Stimulated activated CD8-positive, alpha-beta memory T cell treated with anti-CD3 and anti-CD28 coated beads, Interleukin-7, amount 100 ng/mL, for 48 hours (primary cell): Measurements from ENCODE around the gene HSPG2.

Experiments used
- DNase-seq, 2 donors: peaks; one replicate each; pipeline ENCODE4 v3.0.0-alpha.2; 2020; ENCODE audit warnings: low read depth in 1 of 2; ENCODE audit errors: extremely low read depth in 1 of 2

HSPG2 gene

DNA sequence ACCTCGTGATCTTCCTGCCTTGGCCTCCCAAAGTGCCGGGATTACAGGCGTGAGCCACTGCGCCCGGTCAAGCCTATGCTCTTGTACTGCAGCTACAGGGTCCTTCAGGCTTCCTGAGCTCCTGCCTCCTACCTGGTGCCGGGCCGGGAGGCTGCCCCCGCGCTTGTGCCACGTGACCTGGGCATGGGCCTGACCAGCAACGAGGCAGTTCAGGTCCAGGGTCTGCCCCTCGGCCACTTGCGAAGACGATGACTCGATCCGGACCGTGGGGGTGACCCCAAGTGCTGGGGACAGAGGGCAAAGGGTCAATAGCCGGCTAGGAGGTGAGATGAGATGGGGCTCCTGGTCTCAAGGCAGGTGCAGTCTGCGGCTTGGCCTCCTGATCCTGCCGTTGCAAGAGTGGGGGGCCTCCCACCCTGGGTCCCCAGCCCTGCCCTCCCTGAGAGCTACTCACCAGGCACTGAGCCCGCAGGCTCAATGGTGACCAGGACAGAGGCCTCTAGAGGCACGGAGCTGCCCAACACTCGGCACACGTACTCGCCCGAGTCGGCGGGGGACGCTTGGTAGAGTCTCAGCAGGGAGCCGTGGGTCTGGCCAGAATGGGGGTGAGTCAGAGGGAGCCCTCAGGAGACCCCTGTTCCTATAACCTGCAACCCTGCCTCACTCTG is 87.1 kb downstream of the HSPG2 start:
- DNase-seq, result no peak

GRCh38 chr1:21848524-21849174 is 88.5 kb downstream of the HSPG2 start:
- DNase-seq, result no peak

GRCh38 chr1:21847223-21848205 is 89.6 kb downstream of the HSPG2 start:
- no peak for DNase-seq

GRCh38 chr1:21845646-21846641 is 91.2 kb downstream of the HSPG2 start:
- DNase-seq, result no peak

DNA sequence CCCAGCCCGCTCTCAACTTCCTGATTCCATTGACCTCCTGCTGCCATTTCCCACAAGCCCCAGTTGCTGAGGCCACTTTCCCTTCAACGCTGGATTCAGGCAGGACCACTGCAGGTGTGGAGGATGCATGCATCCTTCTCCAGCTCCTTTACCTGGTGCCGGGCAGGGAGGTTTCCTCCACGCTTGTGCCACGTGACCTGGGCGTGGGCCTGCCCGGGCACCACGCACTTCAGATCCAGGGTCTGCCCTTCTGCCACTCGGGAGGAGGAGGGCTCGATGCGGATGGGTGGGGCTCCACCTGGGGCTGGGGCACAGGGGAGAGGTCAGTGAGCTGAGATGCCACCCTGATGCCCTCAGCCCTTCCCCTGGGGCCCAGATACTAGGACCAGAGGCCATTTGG is 93.1 kb downstream of the HSPG2 start:
- no peak for DNase-seq

DNA sequence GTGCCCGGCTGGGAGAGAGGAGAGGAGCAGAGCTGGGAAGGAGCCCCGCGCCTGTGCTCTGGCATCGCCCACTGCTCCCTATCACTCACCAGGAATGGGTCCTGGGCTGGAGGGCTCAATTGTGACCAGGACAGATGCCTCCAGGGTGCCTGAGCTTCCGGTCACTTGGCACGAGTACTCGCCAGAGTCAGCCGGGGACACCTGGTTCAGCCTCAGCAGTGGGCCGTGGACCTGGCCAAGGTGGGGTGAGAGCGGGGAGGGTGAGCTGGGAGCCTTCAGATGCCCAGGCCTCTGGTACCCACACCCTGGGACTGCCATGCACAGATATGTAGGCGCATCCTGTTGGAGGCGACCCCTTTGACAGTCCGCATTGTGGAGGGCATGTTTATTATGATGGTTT is 93.9 kb downstream of the HSPG2 start:
- no peak for DNase-seq

- no peak for DNase-seq
These were observed 94.4 kb downstream of the HSPG2 start for GRCh38 chr1:21842606-21843162.

GRCh38 chr1:21841852-21842466 is 95.2 kb downstream of the HSPG2 start:
- DNase-seq, result no peak

GRCh38 chr1:21840981-21841380 is 96.1 kb downstream of the HSPG2 start:
- no peak for DNase-seq

DNA sequence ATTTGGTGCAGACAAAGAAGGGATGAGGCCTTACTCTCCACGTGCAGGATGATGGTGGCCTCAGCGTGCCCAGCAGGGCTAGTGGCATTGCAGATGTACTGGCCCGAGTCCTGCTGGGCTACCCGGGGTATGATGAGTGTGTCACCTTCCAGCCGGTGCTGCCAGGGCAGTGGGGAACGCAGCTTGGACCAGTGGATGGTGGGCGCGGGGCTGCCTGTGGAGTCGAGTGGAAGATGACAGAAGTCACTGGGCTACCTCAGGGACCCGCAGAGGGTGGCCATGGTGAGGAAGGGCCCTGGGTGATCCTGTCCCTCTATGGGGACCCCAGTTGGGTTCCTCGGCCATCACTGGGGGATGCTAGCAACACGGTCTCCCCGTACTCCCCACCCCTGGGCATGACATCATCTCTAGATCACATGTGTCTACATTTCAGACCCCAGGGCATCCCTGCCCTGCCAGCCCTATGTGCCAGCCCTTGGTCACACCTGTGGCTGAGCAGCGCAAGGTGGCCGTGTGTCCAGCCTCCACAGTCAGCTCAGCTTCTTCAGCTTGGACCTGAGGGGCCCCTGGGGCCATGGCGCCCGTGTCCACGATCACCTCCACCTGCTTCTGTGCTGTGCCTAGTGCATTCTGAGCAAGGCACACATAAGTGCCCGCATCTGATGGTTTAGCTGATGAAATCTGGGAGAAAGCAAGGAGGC is 97.6 kb downstream of the HSPG2 start:
- DNase-seq, result no peak

- no peak for DNase-seq
These were observed 98.6 kb downstream of the HSPG2 start for GRCh38 chr1:21838359-21839157.

DNA sequence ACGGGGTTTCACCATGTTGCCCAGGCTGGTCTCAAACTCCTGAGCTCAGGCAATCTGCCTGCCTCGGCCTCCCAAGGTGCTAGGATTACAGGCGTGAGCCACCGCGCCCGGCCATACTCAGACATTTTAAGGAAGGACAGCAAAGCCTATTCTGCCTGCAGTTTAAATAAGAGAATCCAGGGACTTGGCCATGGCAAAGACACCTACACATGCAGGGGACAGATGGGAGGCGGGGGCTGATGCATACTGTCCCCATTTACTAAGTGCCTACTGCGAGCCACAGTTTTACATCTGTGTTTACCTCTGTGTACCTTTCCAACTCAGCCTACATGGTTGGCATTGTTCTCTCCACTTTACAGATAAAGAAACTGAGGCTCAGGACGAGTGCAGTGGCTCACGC is 99.6 kb downstream of the HSPG2 start:
- no peak for DNase-seq

DNA sequence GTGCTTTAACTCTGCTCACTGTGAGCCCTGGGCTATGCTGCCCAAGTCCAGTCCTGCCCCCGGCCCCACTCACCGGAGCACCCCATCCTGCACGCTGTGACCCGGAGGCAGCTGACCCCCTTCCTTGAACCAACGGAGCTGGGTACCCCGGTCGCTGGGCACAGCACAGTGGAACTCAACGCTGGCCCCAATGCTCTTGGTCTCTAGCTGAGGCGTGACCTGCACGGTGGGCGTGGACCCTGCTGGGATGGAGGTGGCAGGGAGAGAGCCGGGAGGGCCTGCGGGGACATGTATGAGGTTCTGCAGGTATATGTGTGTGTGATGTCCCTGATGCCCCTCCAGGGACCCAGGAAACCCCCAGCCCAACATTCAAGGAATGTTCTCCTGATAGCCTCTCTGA is 100.4 kb downstream of the HSPG2 start:
- DNase-seq, result no peak

DNA sequence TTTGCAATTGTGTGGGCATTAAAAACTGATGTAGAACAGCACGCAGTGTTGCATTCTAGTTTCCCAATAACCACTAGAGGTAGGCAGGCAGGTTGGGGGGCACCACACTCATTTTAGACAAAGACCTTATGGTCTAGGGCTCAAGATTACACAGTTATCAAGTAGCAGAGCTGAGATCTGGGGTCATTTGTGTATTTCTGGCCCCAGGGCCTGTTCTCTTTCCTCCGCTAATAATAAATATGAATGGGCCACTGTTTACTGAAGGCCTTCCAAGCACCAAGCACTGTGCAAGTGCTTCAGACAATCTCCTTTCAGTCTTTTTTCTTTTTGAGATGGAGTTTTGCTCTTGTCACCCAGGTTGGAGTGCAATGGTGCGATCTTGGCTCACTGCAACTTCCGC is 101.1 kb downstream of the HSPG2 start:
- DNase-seq, result no peak

GRCh38 chr1:21834666-21835065 is 102.4 kb downstream of the HSPG2 start:
- DNase-seq, result no peak

- DNase-seq, result no peak
These were observed 103.0 kb downstream of the HSPG2 start for GRCh38 chr1:21834094-21834493.

GRCh38 chr1:21833392-21833976 is 103.6 kb downstream of the HSPG2 start:
- DNase-seq, result no peak

DNA sequence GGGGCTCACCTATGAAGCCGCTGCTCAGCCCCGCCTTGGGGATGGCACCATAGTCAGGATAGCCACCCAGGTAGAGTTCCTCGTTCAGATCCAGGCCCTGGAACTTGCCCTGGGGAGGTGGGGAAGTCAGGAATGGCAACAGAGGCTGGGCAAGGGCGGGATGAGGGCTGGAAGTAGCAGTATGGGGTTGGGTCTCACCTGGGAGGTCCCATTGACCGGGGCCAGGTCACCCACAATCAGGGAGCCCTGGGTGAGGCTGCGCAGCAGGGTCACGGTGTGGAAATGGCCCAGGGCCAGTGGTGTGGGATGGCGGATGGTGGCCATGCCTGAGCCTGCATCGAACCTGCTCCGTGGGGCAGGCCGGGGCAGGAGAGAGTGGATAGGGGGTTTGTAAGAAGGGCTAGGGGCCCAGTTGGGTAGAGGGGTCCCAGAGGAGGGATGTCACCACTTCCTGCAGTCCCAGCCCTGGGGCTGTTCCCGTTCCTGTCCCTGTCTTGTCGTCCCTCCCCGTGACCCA is 105.6 kb downstream of the HSPG2 start:
- DNase-seq, result no peak
